AG08395 (cell line): ENCODE results near the gene MIB1.
A peak's percentile ranks its signal among the peaks of the same experiment; 100 is the strongest.

Experiments used
- DNase-seq: peaks from one replicate; pipeline ENCODE4 v3.0.0; 2012; ENCODE audit warnings: mixed read lengths, low spot score

Gene MIB1

DNA sequence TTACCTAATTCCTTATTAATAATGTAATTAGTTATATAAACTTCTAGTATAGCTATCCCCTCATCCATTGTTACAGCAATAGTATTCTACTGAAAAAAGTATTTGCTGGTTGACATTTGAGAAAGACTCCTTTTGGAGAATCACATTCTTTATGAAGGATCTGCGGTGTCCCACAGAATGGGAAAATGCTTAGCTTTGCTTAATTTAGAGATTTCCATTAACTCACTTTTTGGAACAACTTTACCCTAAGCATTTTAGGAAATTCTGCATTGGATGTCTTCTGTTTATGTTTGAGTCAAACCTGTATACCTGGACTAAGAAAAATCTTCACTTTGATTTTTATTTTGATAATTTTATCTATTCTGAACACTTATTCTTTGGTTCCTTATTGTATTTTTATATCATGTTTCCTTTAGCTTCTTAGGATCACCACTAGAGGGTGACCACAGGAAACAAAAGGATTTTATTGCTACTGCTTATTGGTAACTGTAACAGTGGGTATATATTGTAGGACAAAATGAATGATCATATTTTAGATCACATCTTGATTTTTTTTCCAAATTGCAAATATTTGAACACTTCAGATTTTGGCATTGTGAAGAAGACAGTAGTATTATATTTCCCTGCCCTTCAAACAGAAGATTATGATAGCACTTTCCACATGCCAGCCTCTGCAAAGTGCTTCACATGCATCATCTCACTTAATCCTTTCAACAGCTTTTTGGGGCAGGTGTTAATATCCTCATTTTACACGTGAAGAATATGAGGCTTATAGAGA lies 79.6 kb downstream of the MIB1 start:
- peak; percentile 55 for DNase-seq

DNA sequence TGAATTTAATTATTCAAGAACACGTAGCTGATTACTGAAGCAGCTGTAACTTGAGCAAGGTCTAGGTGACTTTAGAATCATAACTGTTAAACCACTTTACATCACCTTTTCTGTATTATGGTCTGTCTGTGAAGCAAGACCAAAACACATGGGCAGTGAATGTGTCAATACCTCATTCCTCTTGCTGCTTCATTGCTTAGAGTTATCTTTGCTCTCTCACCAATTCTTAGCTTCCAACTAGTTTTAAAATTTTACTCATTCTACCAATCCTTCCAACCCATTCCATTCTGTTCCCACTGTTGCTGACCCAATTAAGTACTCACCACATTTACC lies 80.2 kb downstream of the MIB1 start:
- no peak for DNase-seq

DNA sequence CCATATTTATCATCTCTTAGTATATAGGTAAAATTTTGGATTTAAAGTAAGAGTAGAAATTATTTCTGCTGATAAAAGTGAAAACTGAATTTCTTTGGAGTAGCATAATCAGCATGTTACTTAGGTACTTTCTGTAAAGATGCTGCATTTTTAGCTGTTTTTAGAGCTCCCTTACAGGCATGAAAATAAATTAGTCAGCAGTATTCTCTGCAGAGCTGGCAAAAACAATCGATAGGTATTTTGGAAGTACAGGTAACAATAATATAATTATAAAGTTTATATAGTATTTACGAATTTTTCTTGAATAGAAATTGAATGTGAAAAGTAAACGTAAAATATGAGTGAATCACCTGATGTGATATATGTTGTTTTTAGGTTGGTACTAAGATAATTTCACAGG lies 83.3 kb downstream of the MIB1 start:
- no peak for DNase-seq

DNA sequence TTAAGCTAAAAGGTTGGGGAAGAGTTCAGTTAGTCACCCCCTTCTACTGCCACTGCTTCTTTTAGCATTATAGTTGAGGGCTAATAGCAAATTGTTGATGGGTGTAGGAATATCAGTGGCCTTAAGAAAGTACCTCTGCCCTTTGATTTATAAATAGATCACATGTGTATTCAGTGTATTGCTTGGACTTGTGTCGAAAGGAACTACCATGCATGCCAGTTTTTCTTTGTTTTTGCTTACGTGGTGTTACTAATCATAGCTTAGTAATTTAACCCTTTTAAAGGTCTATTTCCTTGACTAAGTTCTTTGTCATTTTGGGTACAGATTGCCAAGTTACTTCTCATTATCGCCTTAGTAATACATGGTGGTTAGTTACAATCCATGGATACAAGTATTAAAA lies 85.6 kb downstream of the MIB1 start:
- DNase-seq: peak; percentile 24

DNA sequence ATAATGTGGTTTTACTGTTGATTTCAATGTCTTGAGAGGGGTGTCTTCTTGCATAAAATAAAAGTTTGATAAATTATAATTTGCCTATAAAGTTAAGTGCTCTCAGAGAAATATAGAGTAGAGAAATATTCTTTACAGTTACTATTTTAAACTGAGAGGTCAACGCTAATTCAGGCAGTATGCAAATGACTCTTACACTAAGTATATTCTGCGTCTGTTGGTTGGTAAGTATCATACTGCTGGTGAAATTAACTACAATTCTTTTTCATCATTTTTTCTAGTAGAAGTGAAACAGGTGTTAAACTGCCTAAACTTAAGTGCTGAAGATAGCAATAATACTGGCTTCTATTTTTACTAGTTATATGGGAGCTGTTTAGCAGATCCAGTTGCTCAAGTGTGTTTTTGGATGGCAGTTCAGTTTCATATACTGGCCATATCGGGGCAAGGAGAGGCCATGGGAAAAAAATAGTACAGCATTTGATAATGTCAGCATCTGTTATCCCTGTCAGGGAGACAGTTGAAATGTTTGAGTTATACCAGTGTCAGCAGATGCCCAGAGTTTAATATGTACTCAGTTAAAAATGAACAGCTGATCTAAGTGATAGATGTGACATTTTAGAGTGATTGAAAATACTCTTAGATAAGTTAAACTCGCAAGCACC lies 86.2 kb downstream of the MIB1 start:
- no peak for DNase-seq

DNA sequence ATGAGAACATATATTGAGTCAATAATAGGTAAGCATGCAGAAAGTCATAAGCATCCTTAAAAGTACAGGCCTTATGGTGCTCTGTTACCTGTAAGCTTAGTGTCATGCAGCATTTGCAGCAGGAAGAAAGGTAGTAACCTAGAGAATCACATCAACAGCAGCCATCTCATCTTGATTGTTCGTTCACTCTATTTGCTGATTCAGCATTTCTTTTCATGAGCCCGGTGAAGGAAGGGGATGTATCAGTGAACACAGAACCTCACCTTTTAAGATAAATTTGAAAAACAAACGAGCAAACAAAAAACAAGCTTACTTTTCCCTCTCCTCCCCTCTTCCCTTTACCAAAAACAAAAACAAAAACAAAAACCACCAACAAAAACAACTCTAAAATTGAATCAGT lies 89.9 kb downstream of the MIB1 start:
- DNase-seq: no peak

DNA sequence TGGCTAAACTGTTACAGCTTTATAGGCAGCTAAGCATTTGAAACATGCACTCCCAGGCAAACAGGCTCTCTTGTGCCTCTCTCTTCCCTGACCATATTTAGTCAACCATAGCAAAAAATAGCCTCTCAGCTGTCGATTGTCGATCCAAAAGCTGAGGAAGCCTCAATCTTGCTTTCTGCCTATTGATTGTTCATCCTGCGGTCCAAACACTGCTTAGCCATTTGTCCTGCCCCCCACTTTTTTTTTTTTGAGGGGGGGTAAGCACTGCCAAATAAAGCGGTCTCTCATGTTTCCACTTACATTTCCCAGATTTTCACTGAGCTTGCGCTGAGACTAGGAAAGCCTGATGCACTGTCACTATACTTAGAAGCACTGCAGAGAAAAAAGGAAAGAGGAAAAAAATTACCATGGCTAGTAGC lies 90.8 kb downstream of the MIB1 start:
- peak; percentile 11 for DNase-seq

DNA sequence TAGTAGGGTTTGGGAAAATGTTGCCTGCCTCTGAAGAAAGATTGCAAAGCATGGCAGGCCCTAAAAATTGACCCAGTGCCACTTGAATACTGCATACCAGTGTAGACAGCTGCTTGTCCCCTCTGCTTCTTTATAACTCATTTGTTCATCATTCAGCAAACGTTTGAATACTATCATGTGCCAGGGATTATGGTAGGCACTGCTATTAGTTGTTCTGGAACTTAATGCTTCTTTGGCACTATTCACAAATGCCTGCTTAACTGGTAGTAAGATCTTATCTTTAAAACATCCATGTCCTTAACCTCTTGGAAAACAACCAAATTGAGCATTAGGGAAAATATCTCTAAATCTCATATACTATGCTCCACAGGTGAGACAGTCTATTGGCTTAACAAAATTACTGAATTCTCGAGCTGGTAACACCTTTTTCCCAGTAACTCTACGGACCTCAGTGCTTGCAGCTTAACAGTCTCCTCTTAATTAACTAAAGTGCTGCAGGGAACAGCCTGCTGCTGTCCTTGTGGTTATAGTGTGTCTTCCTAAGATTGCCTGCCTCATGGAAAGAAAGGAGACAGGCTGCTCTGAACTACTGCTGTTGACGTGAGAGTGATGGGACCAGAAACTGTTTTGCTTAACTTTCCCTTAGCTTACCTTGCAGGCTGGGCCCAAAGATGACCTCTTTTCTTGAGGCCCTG lies 93.2 kb downstream of the MIB1 start:
- no peak for DNase-seq

DNA sequence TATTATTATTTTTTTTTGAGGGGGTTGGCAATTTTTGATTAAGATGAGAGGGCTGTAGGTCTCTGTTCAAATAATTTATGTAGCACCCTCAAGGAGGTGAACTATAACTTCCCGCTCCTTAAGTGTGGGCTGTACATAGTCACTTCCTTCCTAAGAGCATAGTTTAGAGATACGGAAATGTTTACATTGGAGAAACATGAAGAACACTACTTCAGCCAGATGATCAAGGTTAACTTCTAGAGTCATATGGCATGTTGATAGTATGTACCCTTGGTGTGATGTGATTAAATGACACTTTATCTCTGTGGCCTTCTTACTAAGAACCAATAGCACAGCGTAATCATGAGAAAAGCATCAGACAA lies 93.7 kb downstream of the MIB1 start:
- no peak for DNase-seq

DNA sequence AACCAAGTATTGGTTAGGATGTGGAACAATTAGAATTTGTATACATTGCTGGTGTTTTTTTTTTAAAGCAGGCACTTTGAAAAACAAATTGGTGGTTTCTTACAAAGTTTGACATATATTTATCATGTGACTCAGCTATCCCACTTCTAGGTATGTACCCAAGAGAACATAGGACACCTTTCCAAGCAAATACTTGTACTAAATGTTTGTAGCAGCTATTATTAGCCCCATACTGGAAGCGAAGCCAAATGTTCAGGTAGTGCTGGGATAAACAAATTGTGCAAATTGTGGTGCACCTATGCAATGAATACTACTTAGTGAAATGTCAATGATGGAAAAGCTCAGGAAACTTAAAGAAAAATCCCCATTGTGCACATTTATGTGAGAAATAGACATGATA lies 101.0 kb downstream of the MIB1 start:
- DNase-seq: no peak

DNA sequence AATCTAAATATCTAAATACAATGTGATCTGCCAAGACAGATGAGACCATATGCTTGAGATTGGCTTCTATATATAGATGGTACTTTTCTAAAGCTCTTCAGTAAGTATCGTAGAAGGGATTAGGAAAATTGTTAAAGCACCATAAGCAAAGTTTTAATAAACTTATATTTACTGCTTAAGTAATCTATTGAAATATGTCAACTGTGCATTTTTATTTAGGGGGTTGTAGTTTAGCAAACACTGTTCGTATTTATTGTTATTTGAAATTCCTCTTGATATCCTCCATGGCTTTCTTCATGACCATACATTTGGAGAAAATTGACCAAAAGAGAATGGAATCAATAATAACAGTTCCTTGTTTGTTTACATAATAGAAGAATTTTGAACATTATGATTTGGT lies 102.7 kb downstream of the MIB1 start:
- no peak for DNase-seq

DNA sequence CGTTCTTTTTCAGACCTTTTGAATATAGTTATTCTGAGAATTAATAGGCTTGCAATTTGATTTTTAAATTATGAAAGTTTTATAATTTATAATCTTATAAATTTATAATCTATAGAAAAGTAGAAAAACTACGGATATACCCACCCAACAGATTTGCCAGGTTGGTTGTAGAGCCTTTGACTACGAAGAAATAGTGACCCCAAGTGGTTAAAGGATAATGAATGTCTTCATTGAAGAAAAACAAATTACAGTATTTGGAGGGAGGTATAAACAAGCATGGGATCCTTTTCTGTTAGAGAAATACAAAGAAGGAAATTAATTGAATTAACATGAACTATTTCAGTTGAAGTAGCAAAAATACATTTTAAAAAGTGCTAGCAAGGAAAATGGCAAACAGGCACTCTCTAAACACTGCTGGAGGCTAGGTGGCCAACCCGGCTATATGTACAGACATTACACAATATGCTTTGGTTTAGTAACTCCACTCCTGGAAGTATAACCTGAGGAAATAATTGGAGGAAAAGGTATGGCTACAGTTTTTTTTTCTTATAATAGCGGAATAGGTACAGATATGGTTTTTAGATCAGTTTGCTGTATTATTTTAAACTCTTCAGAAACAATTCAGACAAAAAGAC lies 110.9 kb downstream of the MIB1 start:
- DNase-seq: peak; percentile 21

DNA sequence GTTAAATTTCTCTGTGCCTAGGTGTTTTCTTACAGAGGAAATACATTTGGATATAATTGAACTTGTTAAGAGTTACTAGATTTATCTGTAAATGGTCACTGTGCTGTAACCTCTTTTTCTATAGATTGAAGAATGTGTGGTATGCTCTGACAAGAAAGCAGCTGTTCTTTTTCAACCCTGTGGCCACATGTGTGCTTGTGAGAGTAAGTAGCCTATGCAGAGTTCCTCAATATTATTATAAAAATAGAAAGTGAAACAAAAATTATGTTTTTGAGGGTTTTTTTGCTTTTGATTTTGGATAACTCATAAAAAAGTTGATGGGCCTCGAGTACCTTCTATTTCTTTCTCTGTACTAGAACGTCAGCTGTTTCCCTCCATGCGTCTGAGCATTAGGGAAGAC lies 112.4 kb downstream of the MIB1 start:
- no peak for DNase-seq

DNA sequence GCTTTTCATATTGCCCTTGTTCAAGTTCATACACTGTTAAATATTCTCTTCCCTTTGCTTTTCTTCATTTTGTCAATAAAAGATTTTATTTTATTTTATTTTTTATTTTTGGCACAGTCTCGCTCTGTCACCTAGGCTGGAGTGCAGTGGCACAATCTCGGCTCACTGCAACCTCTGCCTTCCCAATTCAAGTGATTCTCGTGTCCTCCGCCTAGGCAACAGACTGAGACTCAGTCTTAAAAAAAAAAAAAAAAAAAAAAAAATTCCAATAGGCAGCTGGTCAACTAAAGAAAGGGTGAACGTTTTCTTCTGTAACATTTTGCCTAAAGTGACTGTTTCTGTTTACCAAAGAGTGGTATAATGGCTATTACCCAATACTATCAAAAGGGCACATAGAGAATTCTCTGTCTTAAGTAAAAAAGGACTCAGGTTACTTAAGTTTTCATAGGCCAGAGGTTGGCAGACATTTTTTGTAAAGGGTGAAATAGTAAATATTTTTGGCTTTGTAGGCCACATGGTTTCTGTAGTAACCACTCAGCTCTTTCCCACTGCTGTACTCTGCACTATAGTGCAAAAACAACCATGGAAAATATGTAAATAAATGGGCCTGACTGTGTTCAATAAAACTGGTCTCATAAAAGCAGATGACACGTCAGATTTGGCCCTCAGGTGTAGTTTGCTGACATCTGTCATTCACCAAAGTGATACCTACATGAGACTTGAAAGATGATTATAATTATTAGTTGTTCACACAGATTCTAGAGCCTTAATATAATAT lies 113.4 kb downstream of the MIB1 start:
- DNase-seq: no peak

DNA sequence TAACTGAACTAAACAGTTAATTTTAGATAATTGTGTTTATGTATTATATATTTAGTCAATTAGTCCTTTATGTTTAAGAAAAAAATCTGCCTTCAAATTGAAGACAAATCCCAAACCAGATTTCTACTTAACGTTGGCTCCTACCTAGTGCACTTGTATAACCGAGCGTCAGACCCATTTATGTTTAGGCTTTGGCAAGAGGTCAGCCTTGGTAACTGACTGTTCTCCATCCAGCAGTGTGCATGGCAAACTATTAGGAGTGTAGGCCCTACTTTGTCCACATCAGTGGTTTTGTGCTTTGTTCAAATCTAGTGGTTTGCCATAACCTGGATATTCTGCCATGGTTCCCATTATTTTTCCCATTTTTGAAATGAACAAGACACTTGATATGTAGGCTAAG lies 114.8 kb downstream of the MIB1 start:
- DNase-seq: no peak

DNA sequence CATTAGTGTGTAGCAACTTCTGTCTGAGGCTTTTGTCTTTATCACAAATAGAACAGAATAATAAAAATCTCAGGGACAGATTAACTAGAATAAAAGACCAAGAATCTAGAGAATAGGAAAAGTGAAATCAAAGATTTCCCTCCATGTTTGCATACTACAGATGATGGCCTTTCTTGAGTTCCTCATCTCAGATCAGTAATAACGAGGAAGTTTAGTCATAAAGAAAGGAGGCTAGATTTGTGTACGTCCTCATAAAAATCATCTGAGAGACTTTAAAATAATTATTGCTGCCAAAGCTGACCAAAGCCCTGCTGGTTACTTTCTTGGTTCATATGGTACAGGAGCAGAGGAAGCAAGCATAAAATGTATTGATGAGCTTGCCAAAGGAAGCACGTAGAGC lies 117.3 kb downstream of the MIB1 start:
- no peak for DNase-seq

DNA sequence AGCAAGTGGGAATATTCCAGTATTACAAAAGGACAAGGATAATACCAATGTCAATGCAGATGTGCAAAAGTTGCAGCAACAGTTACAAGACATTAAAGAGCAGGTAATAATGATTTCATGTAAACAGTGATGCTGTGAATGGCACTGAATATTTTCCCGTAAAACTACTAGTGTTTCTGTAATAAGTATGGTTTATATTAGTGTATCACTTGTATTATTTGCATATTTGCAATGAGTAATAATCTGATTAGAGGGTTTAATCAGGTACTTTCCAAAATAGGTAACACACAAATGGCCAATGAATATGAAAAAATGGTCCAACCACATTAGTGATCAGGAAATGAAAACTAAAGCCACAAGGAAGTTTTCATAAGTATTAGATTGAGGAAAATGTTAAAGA lies 118.0 kb downstream of the MIB1 start:
- no peak for DNase-seq

DNA sequence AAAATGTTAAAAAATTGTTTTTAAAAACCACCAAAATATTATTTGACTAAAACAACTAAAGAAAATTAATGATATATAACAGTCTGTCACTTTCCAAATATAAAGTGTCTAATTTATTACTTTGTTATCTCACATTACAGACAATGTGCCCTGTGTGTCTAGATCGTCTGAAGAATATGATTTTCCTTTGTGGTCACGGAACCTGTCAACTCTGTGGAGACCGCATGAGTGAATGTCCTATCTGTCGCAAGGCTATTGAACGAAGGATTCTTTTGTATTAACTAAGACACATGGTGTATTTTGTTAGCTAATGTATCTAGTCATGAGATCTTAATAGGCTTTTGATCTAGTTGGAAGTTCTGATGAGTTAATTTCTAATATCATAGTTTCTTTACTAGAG lies 123.8 kb downstream of the MIB1 start:
- DNase-seq: no peak

DNA sequence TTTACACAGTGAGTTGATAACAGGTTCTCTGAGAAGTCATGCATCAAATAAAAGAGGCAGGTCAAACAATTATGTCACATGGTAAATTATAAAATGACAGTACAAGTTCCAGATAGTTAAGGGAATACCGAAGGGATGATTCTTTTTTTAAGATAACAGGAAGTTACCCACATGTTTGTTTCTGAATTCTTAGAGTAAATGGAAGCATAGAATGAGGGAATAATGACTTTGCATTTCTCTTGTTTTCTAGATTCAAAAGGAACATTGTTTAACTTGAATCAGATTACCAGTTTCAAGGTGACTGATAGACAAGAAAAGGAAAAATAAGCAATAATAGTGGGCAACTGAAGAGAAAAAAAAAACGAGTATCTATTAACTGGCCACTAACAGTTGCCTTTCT lies 124.5 kb downstream of the MIB1 start:
- no peak for DNase-seq

DNA sequence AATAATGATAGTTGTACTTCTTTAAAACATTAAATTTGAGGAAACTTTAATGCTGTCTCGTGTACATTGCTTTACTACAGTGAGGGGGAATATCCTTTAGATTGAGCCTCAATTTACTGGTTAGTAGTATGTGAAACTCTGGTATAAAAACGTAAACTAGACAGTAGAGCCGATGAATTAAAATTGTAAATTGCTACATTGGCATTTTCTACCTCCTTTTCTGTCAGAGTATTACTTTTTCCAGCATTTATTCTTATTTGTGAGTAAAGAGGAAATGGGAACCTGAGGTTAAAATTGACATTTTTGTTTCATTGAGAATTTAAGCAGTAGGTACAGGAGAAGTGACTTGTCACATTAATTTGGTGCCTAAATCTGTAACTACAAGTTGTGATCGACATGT lies 128.2 kb downstream of the MIB1 start:
- DNase-seq: no peak

DNA sequence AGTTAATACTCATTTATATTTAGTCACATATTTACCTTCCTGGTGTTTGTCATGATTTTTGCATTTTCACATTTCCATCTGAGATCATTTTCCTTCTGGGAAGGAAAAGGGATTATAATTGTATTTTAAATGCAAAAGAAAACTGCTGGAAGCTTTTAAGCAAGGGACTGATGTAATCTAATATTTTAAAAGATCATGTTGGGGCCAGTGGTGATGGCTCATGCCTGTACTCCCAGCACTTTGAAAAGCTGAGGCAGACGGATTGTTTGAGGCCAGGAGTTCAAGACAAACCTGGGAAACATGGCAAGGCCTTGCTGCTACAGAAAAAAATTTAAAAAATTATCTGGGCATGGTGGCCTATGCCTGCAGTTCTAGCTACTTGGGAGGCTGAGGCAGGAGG lies 149.0 kb downstream of the MIB1 start:
- DNase-seq: no peak

DNA sequence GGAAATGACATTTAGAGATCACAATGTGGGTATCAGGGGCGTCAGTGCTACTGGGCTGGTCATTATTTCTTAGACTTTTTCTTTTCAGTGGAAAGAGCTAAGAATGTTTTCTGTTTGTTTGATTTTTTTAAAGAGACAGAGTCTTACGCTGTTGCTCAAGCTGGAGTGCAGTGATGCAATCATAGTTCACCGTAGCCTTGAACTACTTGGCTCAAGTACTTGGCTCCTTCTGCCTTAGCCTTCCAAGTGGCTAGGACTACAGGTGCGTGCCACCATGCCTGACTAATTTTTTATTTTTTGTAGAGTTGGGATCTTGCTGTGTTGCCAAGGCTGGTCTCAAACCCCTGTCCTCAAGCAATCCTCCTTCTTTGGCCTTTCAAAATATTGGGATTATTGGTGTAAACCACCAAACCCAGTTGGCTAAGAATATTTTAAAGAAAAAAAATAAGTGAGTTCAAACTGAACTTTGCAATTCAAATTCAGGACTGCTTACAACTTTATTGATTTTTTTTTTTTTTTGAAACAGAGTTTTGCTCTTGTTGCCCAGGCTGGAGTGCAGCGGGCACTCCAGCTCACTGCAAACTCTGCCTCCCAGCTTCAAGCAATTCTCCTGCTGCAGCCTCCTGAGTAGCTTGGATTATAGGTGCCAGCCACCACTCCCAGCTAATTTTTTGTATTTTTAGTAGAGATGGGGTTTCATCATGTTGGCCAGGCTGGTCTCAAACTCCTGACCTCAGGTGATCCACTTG lies 154.2 kb downstream of the MIB1 start:
- DNase-seq: no peak
